Bronchial epithelial cell (primary cell): ENCODE results near the gene DAB2IP. TPM values are rescaled to one million over a fixed set of nuclear protein-coding genes. Genes with fewer than 3 reads are reported as not detected.

ENCODE experiments used
- DNase-seq: peaks from one replicate; pipeline ENCODE4 v3.0.0-alpha.2; 2010; ENCODE audit warnings: low read depth
- FAIRE-seq: peaks from 2 replicates; lab custom pipeline; 2011; peaks lifted over from hg19 to GRCh38; lab: Jason Lieb, UNC
- H3K27me3 ChIP-seq: 2 replicates; pipeline ENCODE4 v1.5.1; 2011; ENCODE audit warnings: low read length; ENCODE audit not compliant: control insufficient read depth, insufficient read depth
- H3K36me3 ChIP-seq: 2 replicates; pipeline ENCODE4 v1.5.1; 2011; ENCODE audit warnings: low read length; ENCODE audit not compliant: control insufficient read depth, insufficient read depth
- H3K4me3 ChIP-seq: 2 replicates; pipeline ENCODE4 v1.5.1; 2011; ENCODE audit warnings: mild to moderate bottlenecking, low read depth, low read length, control low read depth
- total RNA-seq: library from RNA; depleted of rRNA; stranded (reverse); fragments of >200 nt; gene quantifications from 2 replicates; pipeline ENCODE4 v1.2.1, GENCODE V29; 2014
- TF ChIP-seq, protein P1 (sequence below): IDR thresholded peaks from 2 replicates; pipeline ENCODE4 v1.5.1; 2011; ENCODE audit warnings: mild to moderate bottlenecking, moderate library complexity, low read length, control low read depth, inconsistent platforms; ENCODE audit not compliant: insufficient read depth, severe bottlenecking

DAB2IP gene
- total RNA-seq, 1 donor from 2014 or later, result 8.4 TPM

GRCh38 chr9:121634329-121635261, 16.8 kb upstream of the DAB2IP start:
- FAIRE-seq (no peak), DNase-seq (peak; percentile 20)
- TF ChIP-seq, protein P1, sequence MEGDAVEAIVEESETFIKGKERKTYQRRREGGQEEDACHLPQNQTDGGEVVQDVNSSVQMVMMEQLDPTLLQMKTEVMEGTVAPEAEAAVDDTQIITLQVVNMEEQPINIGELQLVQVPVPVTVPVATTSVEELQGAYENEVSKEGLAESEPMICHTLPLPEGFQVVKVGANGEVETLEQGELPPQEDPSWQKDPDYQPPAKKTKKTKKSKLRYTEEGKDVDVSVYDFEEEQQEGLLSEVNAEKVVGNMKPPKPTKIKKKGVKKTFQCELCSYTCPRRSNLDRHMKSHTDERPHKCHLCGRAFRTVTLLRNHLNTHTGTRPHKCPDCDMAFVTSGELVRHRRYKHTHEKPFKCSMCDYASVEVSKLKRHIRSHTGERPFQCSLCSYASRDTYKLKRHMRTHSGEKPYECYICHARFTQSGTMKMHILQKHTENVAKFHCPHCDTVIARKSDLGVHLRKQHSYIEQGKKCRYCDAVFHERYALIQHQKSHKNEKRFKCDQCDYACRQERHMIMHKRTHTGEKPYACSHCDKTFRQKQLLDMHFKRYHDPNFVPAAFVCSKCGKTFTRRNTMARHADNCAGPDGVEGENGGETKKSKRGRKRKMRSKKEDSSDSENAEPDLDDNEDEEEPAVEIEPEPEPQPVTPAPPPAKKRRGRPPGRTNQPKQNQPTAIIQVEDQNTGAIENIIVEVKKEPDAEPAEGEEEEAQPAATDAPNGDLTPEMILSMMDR, result peak; percentile 25
- H3K36me3 ChIP-seq, result no peaks in the 10 kb centered on the region
- H3K4me3 ChIP-seq, result no peak overlapping the region
- H3K27me3 ChIP-seq, result no peaks in the 10 kb centered on the region

GRCh38 chr9:121635300-121635876, 16.0 kb upstream of the DAB2IP start:
- FAIRE-seq, result no peak
- DNase-seq, result no peak
- no peaks in the 10 kb centered on the region for H3K27me3 ChIP-seq
- H3K36me3 ChIP-seq, result no peaks in the 10 kb centered on the region
- TF ChIP-seq, protein P1, result no peak
- no peak overlapping the region for H3K4me3 ChIP-seq

- DNase-seq, result peak; percentile 90
- peak; percentile 36 for FAIRE-seq
- TF ChIP-seq, protein P1, result no peak
Measured at GRCh38 chr9:121636341-121636865, 15.0 kb upstream of the DAB2IP start.

GRCh38 chr9:121636978-121637712, 14.3 kb upstream of the DAB2IP start:
- H3K36me3 ChIP-seq, result no peaks in the 10 kb centered on the region
- DNase-seq (no peak), FAIRE-seq (no peak)
- H3K27me3 ChIP-seq, result no peaks in the 10 kb centered on the region
- no peak overlapping the region for H3K4me3 ChIP-seq
- TF ChIP-seq, protein P1, result no peak

More at GRCh38 chr9:121636341-121636865, 15.0 kb upstream of the DAB2IP start:
- H3K27me3 ChIP-seq, result no peaks in the 10 kb centered on the region
- no peaks in the 10 kb centered on the region for H3K36me3 ChIP-seq
- no peak overlapping the region for H3K4me3 ChIP-seq

DNA sequence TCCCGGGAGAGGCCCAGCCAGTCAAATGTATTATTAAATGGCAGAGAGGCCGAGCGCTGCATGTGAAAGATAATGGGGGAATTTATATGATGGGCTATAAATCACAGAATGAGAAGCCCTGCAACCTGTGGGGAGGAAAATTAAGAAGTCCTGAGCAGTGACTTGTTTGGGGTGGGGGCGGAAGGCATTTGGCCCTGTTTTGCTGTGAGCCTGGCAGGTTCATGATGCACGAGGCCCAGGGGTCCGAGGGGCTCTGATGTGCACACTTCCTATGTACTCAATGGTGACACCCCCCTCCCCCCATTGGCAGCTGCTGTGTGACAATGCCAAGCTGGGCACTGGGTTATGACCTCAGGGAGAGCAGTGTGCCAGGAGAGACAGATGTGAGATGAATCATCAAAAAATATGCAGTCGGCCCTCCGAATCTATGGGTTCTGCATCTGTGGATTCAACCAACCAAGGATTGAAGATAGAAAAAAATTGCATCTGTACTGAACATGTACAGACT, 13.7 kb upstream of the DAB2IP start:
- FAIRE-seq (no peak), DNase-seq (peak; percentile 59)
- Histone ChIP-seq H3K36me3 (no peaks in the 10 kb centered on the region), H3K4me3 (no peak overlapping the region), H3K27me3 (no peaks in the 10 kb centered on the region)
- TF ChIP-seq, protein P1, result no peak
